Measurements from ENCODE around the gene OR8B12. TPM values are rescaled to one million over a fixed set of nuclear protein-coding genes. Genes with fewer than 3 reads are reported as not detected.

Gene OR8B12
- total and polyA plus RNA-seq, 2 of the 4 experiments (the other 2 are of a cell fraction): not detected

DNA sequence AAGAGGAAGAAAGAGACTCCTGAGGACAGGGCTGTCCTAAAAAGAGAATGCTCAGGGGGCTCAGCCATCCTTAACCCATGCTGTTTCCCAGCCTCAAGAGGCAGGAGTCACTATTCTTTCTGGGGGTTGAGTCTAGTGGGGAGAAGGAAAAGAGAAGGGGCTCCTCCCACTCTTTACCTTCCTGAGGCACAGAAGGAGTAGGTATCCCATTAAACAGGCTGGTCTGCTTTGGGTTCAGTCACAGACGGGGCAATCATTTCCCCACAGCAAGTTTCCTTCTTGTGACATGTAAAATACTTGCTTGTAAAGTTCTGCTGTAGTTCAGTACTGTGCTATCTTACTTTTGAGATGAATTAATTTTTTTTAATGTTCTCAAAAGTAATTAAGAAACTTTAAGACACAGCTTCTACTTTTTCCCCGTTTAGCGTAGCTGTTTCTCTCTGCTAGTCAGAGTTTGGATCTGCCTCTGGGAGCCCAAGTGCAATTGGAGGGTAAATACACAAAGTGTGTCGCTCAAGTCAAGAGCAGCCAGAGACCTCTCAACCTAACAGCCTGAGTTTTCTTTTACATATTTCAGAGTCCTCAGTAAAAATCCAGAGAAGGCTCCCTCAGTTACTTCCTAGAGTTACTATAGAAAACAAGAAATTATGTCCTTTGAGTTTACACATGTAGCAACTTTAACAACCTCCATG is 41.4 kb upstream of the OR8B12 start:
- Histone ChIP-seq H4K91ac (ENCODE audit: insufficient read depth, low read depth, low read length) (no peak overlapping the region), H3K56ac (ENCODE audit: extremely low read depth, insufficient read depth, low read length) (no peak overlapping the region), H3K4me3 (ENCODE audit: insufficient read depth, low read depth, low read length) (no peak overlapping the region), H3K79me1 (ENCODE audit: low read depth in 1 of 2, low read length in 2 of 2) (no peaks in the 10 kb centered on the region), H3K9ac (ENCODE audit: low read depth, low read length) (no peak overlapping the region), H3K27ac (ENCODE audit: insufficient read depth, low read length) (no peak overlapping the region), H2AK5ac (ENCODE audit: low read depth, low read length) (no peak overlapping the region), H3K36me3 (ENCODE audit: control insufficient read depth, insufficient read depth, low read length) (no peaks in the 10 kb centered on the region), H3K4me1 (ENCODE audit: control insufficient read depth, insufficient read depth, low read length) (no peaks in the 10 kb centered on the region), H3K14ac (replicated peaks; ENCODE audit: low read depth, low read length) (no peak overlapping the region), H3K4me2 (ENCODE audit: low read depth, low read length) (no peak overlapping the region), H2AFZ (replicated peaks; ENCODE audit: low read length, poor library complexity) (no peak overlapping the region), H4K8ac (ENCODE audit: low read depth in 2 of 2, low read length in 2 of 2) (no peak overlapping the region), H3K4ac (ENCODE audit: low read depth, low read length) (no peak overlapping the region), H2BK120ac (ENCODE audit: low read depth, low read length) (no peak overlapping the region), H2BK20ac (ENCODE audit: low read depth, low read length) (no peak overlapping the region), H2AK9ac (replicated peaks; ENCODE audit: low read depth, low read length, poor library complexity) (no peak overlapping the region), H3K18ac (ENCODE audit: low read depth, low read length) (no peak overlapping the region), H4K20me1 (ENCODE audit: insufficient read depth, low read length) (no peaks in the 10 kb centered on the region), H3K27me3 (ENCODE audit: control insufficient read depth, insufficient read depth, low read length) (peaks cover 31% of the 10 kb centered on the region), H2BK5ac (ENCODE audit: low read depth, low read length, poor library complexity, severe bottlenecking) (no peak overlapping the region), H3K9me1 (ENCODE audit: insufficient read depth, low read length) (no peaks in the 10 kb centered on the region), H2BK15ac (ENCODE audit: low read depth, low read length) (no peak overlapping the region), H3K9me3 (ENCODE audit: control insufficient read depth, insufficient read depth, low read length) (no peaks in the 10 kb centered on the region), H3K23ac (ENCODE audit: low read depth, low read length) (no peak overlapping the region), H4K5ac (ENCODE audit: low read depth, low read length) (no peak overlapping the region)
- intact Hi-C loops (cut with micrococcal nuclease) (no loop called here), dilution Hi-C loops (cut with HindIII; ENCODE audit: low sequenced_read_pairs, unreplicated experiment) (no loop called here), in situ Hi-C loops (cut with MboI; ENCODE audit: low sequenced_read_pairs) (loop anchor here (5.0 to 25.0 kb wide), 2 partner anchors 168 to 523 kb away; no protein-coding TSS in a partner anchor)
- POLR2A ChIA-PET (ENCODE audit: unreplicated experiment): no interaction called here
- ATAC-seq (ENCODE audit: low read depth) (no peak), DNase-seq (no peak)
- BruUV-seq (replicated peaks): no TSS peak
- CTCF ChIA-PET: interaction anchor here (0.6 to 1.6 kb wide), 10 partner anchors 10 to 515 kb away, joined by 3 to 10 read pairs (median 4); no protein-coding TSS in a partner anchor
- no CpG with 5 or more reads among the region's 4 CpGs for WGBS, 2 experiments (ENCODE audit: extremely low coverage in 2 of 2, insufficient read length in 1 of 2)
- no peak for TF ChIP-seq RAD21 (IDR thresholded peaks at IDR 0.05; ENCODE audit: low read length)
- TF ChIP-seq, protein P1, sequence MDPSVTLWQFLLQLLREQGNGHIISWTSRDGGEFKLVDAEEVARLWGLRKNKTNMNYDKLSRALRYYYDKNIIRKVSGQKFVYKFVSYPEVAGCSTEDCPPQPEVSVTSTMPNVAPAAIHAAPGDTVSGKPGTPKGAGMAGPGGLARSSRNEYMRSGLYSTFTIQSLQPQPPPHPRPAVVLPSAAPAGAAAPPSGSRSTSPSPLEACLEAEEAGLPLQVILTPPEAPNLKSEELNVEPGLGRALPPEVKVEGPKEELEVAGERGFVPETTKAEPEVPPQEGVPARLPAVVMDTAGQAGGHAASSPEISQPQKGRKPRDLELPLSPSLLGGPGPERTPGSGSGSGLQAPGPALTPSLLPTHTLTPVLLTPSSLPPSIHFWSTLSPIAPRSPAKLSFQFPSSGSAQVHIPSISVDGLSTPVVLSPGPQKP (IDR thresholded peaks at IDR 0.05; ENCODE audit: borderline replicate concordance, low read depth, low read length): no peak
- no peak for TF ChIP-seq CHD1 (IDR thresholded peaks at IDR 0.05; ENCODE audit: low read depth, low read length)
- no peak for TF ChIP-seq MAFK (IDR thresholded peaks at IDR 0.05; ENCODE audit: low read depth, low read length)
- no peak for TF ChIP-seq CTCF (conservative IDR thresholded peaks at IDR 0.05; ENCODE audit: low read depth, low read length)
- TF ChIP-seq CEBPB (IDR thresholded peaks at IDR 0.05; ENCODE audit: low read depth, low read length): no peak
- no peak for TF ChIP-seq NFE2L2 (IDR thresholded peaks at IDR 0.05; ENCODE audit: low read depth, low read length)
- TF ChIP-seq MXI1 (IDR thresholded peaks at IDR 0.05; ENCODE audit: borderline replicate concordance, low read depth, low read length): no peak
